ENCODE measurements around the gene IGFBP2.

Gene IGFBP2

GRCh38 chr2:216665242-216665641, 32.0 kb downstream of the IGFBP2 start:
- peak; percentile 42 for DNase-seq (ENCODE audit: low read depth)
- TF ChIP-seq CTCF (conservative IDR thresholded peaks at IDR 0.05; ENCODE audit: control insufficient read depth, insufficient read depth, low read depth, low read length), result no peak
- H3K4me3 ChIP-seq (ENCODE audit: control insufficient read depth, low read depth, low read length), result no peak overlapping the region

- no peak overlapping the region for H3K4me3 ChIP-seq (ENCODE audit: control insufficient read depth, low read depth, low read length)
- no peak for DNase-seq (ENCODE audit: low read depth)
- TF ChIP-seq CTCF (conservative IDR thresholded peaks at IDR 0.05; ENCODE audit: control insufficient read depth, insufficient read depth, low read depth, low read length), result no peak
Measured at GRCh38 chr2:216665717-216666116, 32.5 kb downstream of the IGFBP2 start.

- DNase-seq (ENCODE audit: low read depth), result peak; percentile 68
- peak; percentile 99 for TF ChIP-seq CTCF (conservative IDR thresholded peaks at IDR 0.05; ENCODE audit: control insufficient read depth, insufficient read depth, low read depth, low read length)
- no peak overlapping the region for H3K4me3 ChIP-seq (ENCODE audit: control insufficient read depth, low read depth, low read length)
Measured at GRCh38 chr2:216666461-216667233, 33.4 kb downstream of the IGFBP2 start.

- DNase-seq (ENCODE audit: low read depth), result no peak
- H3K4me3 ChIP-seq (ENCODE audit: control insufficient read depth, low read depth, low read length), result no peak overlapping the region
- no peak for TF ChIP-seq CTCF (conservative IDR thresholded peaks at IDR 0.05; ENCODE audit: control insufficient read depth, insufficient read depth, low read depth, low read length)
Measured at GRCh38 chr2:216670266-216671080, 37.3 kb downstream of the IGFBP2 start.

- H3K4me3 ChIP-seq (ENCODE audit: control insufficient read depth, low read depth, low read length), result no peak overlapping the region
- DNase-seq (ENCODE audit: low read depth), result no peak
- TF ChIP-seq CTCF (conservative IDR thresholded peaks at IDR 0.05; ENCODE audit: control insufficient read depth, insufficient read depth, low read depth, low read length), result no peak
Measured at GRCh38 chr2:216671081-216671411, 37.8 kb downstream of the IGFBP2 start.

- DNase-seq (ENCODE audit: low read depth), result no peak
- no peak for TF ChIP-seq CTCF (conservative IDR thresholded peaks at IDR 0.05; ENCODE audit: control insufficient read depth, insufficient read depth, low read depth, low read length)
- no peak overlapping the region for H3K4me3 ChIP-seq (ENCODE audit: control insufficient read depth, low read depth, low read length)
Measured at GRCh38 chr2:216671791-216672343, 38.6 kb downstream of the IGFBP2 start.
